Ovary (tissue), 10 donors: ENCODE results near the gene VIPR2. TPM values are rescaled to one million over a fixed set of nuclear protein-coding genes. Genes with fewer than 3 reads are reported as not detected.

Source experiments
- DNase-seq, 5 donors: peaks; one replicate each; pipeline ENCODE4 v3.0.0-alpha.2; 2019 to 2020
- H3K27ac ChIP-seq, 2 donors: fragments of 200-600 bp; one replicate each; pipeline versions ENCODE4 v1.5.1 to v1.8.0; 2019 to 2022
- H3K27me3 ChIP-seq: fragments of 200-600 bp; one replicate; pipeline ENCODE4 v1.8.0; 2022
- H3K36me3 ChIP-seq: fragments of 200-600 bp; sonication (generic); one replicate; pipeline ENCODE4 v1.5.1; 2019
- H3K4me1 ChIP-seq: one replicate; pipeline ENCODE4 v1.8.1; 2013; ENCODE audit warnings: mild to moderate bottlenecking, moderate library complexity; ENCODE audit not compliant: insufficient read depth
- H3K4me3 ChIP-seq: fragments of 200-600 bp; sonication (generic); one replicate; pipeline ENCODE4 v1.5.1; 2017
- H3K9me3 ChIP-seq, 2 donors: fragments of 200-600 bp in 1 of 2; sonication (generic) in 1 of 2; one replicate each; pipeline versions ENCODE4 v1.5.1 to v1.8.1; 2013 to 2019; ENCODE audit warnings: mild to moderate bottlenecking in 1 of 2, moderate library complexity in 1 of 2
- EP300 ChIP-seq: sonication (generic); formaldehyde crosslinking; IDR thresholded peaks from one replicate; pipeline ENCODE4 v1.6.1; 2017; ENCODE audit warnings: antibody characterized with exemption
- POLR2A ChIP-seq: fragments of 450-650 bp; IDR thresholded peaks from one replicate; pipeline ENCODE4 v1.6.1; 2017; ENCODE audit warnings: antibody characterized with exemption, mild to moderate bottlenecking, moderate library complexity
- WGBS, 3 donors: extraction: QIAGEN DNeasy Blood & Tissue Kit in 1 of 3; methylation state at CpG; one replicate each; pipeline versions ENCODE4 v1.1.5 to v1.1.7; 2013 to 2017; 5-methylcytosine and 5-hydroxymethylcytosine counted together
- intact Hi-C, 4 donors: fragments of 100-400 bp; cut with DNase I; formaldehyde crosslinking; loops; one replicate each; pipeline versions ENCODE4 v1.11.0 to v1.15.1; 2022 to 2023
- long read RNA-seq, 3 donors: library from polyadenylated mRNA in 2 of 3; unstranded in 2 of 3; transcript quantifications; one replicate each; pipeline ENCODE4 v2.0.0 and lab custom pipeline, GENCODE V29; 2021 to 2026
- polyA plus RNA-seq, 2 donors: library from polyadenylated mRNA; stranded (reverse); fragments of 200-250 nt in 1 of 2; fragments of 350-450 nt in 1 of 2; fragmentation: Illumina TruSeq in 1 of 2; extraction: RNeasy Lipid Tissue Mini Kit (QIAGEN cat#74804) in 1 of 2; gene quantifications; one replicate each; pipeline ENCODE4 v1.2.3, GENCODE V29; 2013 to 2014
- total RNA-seq, 7 donors: library from RNA; depleted of rRNA in 2 of 7; stranded (reverse); fragments of >200 nt in 2 of 7; fragmentation: NEBNext Ultra II Directional in 3 of 7; extraction: Animal tissue kit (Norgen Biotek cat#: 25700) in 3 of 7; gene quantifications; one replicate each; pipeline versions ENCODE4 v1.1.0 to v1.2.4, GENCODE V29; 2016 to 2023
- TF ChIP-seq, protein P1 (sequence below), 3 donors: fragments of 450-650 bp in 2 of 3; fragments of 200-600 bp in 1 of 3; IDR thresholded peaks; one replicate each; pipeline versions ENCODE4 v1.5.1 to v1.8.0; 2016 to 2022; ENCODE audit warnings: antibody characterized with exemption in 3 of 3, mild to moderate bottlenecking in 1 of 3
- donor health status: DM: no; HTN: no; CAD: no; lungs with moderate emphysema.
- donor health status: DM: no; HTN: no; CAD: no.
- donor health status: Bipolar disorder and iron deficiency.
- donor health status: DM: yes; HTN: yes; CAD: no.
- donor health status: DM: no; HTN: no; CAD: no.
- donor health status: DM: yes; HTN: yes; CAD: no.

Gene VIPR2, protein sequence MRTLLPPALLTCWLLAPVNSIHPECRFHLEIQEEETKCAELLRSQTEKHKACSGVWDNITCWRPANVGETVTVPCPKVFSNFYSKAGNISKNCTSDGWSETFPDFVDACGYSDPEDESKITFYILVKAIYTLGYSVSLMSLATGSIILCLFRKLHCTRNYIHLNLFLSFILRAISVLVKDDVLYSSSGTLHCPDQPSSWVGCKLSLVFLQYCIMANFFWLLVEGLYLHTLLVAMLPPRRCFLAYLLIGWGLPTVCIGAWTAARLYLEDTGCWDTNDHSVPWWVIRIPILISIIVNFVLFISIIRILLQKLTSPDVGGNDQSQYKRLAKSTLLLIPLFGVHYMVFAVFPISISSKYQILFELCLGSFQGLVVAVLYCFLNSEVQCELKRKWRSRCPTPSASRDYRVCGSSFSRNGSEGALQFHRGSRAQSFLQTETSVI
- 10 to 100 TPM in 4 of 7 donors, 1 to 10 TPM in 3; 3.6 to 18.0 (median 10.8) TPM for total RNA-seq
- polyA plus RNA-seq = 1 to 10 TPM; 4.1 to 4.9 TPM
- long read RNA-seq, donor 1, transcript VIPR2-201 (13 exons, 3,944 nt) = major isoform, 13 of 65 reads
- long read RNA-seq, donor 1, partial matches to known transcripts = 7 of 65 reads
- long read RNA-seq, donor 1, other reads (novel, unspliced or antisense) = 45 of 65 reads
- long read RNA-seq, donor 2 = 0 reads
- long read RNA-seq, donor 3, transcript VIPR2-201 (13 exons, 3,944 nt) = major isoform, 19 of 45 reads
- long read RNA-seq, donor 3, partial matches to known transcripts = 3 of 45 reads
- long read RNA-seq, donor 3, other reads (novel, unspliced or antisense) = 22 of 45 reads

DNA sequence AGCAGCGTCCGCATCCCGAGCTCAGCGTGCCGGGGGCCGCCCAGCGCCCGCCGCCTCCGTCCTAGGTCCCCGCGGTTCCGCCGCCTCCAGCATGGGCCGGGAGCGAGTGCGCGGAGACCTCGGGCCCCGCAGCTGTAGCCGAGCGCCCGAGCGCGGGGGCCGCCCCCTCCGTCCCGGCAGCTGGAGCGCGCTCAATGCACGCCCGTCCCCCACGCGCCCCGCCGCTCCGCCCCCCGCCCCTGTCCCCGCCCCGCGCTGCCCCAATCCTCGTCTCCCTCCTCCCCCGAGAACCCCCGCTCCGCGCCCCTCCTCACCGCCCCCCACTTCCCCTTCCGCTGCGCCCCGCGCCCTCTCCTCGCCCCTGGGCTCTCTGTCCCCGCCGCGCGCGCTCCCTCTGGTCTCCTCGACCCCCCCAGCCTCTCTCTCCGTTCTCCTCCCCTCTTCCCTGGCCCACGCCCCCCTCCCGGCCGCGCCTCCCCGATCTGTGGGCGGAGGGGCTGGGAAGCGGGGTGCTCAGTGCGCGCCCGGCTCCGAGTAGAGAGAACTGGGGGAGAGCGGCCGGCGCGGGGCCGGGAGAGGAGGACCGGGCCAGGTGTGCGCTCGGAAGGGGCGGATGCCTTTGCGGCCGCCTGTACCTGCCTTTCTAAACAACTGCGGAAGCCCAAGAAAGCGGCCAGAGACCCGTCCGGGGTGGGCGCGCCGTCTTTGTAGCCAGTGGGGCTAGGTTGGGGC lies at the start of gene VIPR2:
TSS of gene VIPR2 (minus strand) at position 110 of the 732 bp plus-strand sequence. CDS start at position 14, 96 bp downstream.
- Histone ChIP-seq H3K4me3 (peak within 1 kb of the TSS; percentile 57), H3K4me1 (peaks cover 4% of the 10 kb centered on the region), H3K27me3 (no peaks in the 10 kb centered on the region), H3K9me3 (no peaks in the 10 kb centered on the region), H3K36me3 (no peaks in the 10 kb centered on the region), H3K27ac (peak within 1 kb of the TSS; percentile 80 to 88)
- WGBS, 3 donors = 0 to 1% (median 1%) methylated on average over 43 to 86 of the region's 88 CpGs
- intact Hi-C loops = loop anchor here in 1 of 4 donors (10.0 kb wide), 1 partner anchor 110 kb away; no protein-coding TSS in a partner anchor
- peak; percentile 31 for TF ChIP-seq POLR2A
- TF ChIP-seq, protein P1, sequence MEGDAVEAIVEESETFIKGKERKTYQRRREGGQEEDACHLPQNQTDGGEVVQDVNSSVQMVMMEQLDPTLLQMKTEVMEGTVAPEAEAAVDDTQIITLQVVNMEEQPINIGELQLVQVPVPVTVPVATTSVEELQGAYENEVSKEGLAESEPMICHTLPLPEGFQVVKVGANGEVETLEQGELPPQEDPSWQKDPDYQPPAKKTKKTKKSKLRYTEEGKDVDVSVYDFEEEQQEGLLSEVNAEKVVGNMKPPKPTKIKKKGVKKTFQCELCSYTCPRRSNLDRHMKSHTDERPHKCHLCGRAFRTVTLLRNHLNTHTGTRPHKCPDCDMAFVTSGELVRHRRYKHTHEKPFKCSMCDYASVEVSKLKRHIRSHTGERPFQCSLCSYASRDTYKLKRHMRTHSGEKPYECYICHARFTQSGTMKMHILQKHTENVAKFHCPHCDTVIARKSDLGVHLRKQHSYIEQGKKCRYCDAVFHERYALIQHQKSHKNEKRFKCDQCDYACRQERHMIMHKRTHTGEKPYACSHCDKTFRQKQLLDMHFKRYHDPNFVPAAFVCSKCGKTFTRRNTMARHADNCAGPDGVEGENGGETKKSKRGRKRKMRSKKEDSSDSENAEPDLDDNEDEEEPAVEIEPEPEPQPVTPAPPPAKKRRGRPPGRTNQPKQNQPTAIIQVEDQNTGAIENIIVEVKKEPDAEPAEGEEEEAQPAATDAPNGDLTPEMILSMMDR (IDR thresholded peaks at IDR 0.05) = no peak
- DNase-seq = peak; percentile 76 to 80 (median 79)

DNA sequence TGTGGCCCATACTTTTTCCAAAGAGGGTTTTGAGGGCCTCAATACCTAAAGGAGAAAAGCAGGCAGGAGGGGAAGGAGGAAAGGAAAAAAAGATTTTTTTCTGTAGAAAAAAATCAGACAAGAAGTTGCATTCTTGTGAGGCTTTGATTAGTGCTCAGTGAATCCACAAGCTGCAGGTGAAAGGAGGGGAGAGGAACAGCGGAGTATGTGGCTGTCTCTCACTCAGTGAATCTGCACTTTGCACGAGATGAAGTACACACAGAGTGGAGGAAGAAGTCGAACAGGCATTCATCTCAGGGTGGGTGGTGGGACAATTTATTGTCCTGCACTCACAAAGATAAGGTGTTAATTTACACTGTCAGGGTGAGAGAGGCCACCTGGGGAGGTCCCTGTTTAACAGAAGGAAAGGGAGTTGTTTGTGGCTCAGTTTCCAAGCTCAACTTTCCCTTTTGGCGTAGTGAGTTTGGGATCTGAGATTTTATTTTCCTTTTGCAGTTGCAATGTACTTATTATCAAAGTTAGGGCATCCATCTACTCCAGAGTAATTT lies 49.0 kb upstream of the VIPR2 start:
- WGBS, 3 donors = 42 to 47% (median 46%) methylated on average over 4 of the region's 4 CpGs
- no peak for TF ChIP-seq POLR2A
- TF ChIP-seq EP300 = no peak
- TF ChIP-seq, protein P1 (IDR thresholded peaks at IDR 0.05) = no peak

DNA sequence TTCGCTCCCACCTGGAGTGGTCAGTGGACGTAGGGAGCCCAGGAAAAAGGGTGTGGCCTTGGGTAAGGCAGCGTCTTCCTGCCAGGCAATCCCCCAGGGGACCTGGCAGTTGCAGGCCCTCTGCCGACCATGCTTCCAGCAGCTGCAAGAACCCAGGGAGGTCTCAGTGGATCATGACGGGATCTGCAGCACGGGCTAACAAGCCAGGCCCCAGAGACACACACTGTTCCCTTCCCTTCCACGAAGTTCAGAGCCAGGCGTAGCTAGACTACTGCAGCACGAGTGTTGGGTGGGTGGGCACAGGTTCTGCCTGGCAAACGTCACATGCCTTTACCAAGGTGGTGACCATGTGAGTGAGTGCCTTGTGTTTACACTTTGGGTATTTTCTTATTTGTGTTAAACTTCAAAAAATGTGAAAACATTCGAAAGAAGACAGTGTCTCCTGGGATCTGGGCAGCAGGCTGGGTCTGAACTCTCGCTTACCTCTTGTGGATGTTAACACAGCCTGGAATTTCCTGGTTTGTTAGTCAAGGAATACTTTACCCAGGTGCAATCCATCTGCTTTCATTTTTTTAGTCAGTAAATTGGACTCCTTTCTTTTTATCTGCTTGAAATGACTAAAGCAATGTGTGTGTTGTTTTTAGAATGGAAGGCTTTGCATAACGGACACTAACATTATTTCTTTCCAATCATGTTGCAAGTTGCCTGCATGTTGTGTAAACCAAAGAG lies 48.2 kb upstream of the VIPR2 start:
- H3K27ac ChIP-seq = no peak overlapping the region
- intact Hi-C loops = no loop called here

More for the DNA sequence above, 49.0 kb upstream of the VIPR2 start:
- H3K27me3 ChIP-seq = no peaks in the 10 kb centered on the region
- H3K9me3 ChIP-seq = no peaks in the 10 kb centered on the region
- H3K27ac ChIP-seq = no peak overlapping the region
- no peak for DNase-seq
- H3K4me3 ChIP-seq = no peak overlapping the region
- peaks cover 12% of the 10 kb centered on the region for H3K4me1 ChIP-seq
- no peaks in the 10 kb centered on the region for H3K36me3 ChIP-seq
- intact Hi-C loops = no loop called here

More for the DNA sequence above, 48.2 kb upstream of the VIPR2 start:
- peak in 1 of 5 donors; percentile 31 for DNase-seq
- Histone ChIP-seq H3K36me3 (no peaks in the 10 kb centered on the region), H3K27me3 (no peaks in the 10 kb centered on the region), H3K4me3 (no peak overlapping the region), H3K9me3 (no peaks in the 10 kb centered on the region), H3K4me1 (peaks cover 12% of the 10 kb centered on the region)
- TF ChIP-seq POLR2A (no peak), EP300 (no peak)
- TF ChIP-seq, protein P1 (IDR thresholded peaks at IDR 0.05) = no peak
- WGBS, 3 donors = 29 to 35% (median 34%) methylated on average over 13 of the region's 13 CpGs
